Activated CD4-positive, alpha-beta T cell treated with anti-CD3 and anti-CD28 coated beads, Interleukin-2, amount 50 U/mL, for 16 hours (primary cell): ENCODE results near the gene PRLR.
"Not testable (repeated sequence)": the region's sequence is repeated elsewhere in the genome, so short reads cannot be mapped to it uniquely, and the experiment has no call there.

ENCODE experiments used
- DNase-seq: peaks from one replicate; pipeline ENCODE4 v3.0.0-alpha.2; 2020

Gene PRLR

GRCh38 chr5:35230038-35230611, at the start of gene PRLR:
PRLR (minus strand) TSS chr5:35230487; CDS start chr5:35089620, 140,867 bp downstream.
- no peak for DNase-seq

- no peak for DNase-seq
These were observed 44.7 kb upstream of the PRLR start for GRCh38 chr5:35274839-35275509.

GRCh38 chr5:35269006-35269405, 38.7 kb upstream of the PRLR start:
- no peak for DNase-seq

GRCh38 chr5:35266276-35266675, 36.0 kb upstream of the PRLR start:
- DNase-seq = no peak

- no peak for DNase-seq
These were observed 34.2 kb upstream of the PRLR start for GRCh38 chr5:35264509-35264908.

GRCh38 chr5:35263266-35263877, 33.1 kb upstream of the PRLR start:
- DNase-seq = no peak

- no peak for DNase-seq
These were observed 23.3 kb upstream of the PRLR start for GRCh38 chr5:35253582-35253981.

- no peak for DNase-seq
These were observed 22.7 kb upstream of the PRLR start for GRCh38 chr5:35252963-35253362.

- DNase-seq = no peak
These were observed 18.8 kb upstream of the PRLR start for GRCh38 chr5:35248843-35249780.

GRCh38 chr5:35247648-35248034, 17.4 kb upstream of the PRLR start:
- peak; percentile 51 for DNase-seq

GRCh38 chr5:35246900-35247647, 16.8 kb upstream of the PRLR start:
- DNase-seq = no peak

- DNase-seq = no peak
These were observed 16.1 kb upstream of the PRLR start for GRCh38 chr5:35246411-35246810.

GRCh38 chr5:35245371-35245770, 15.1 kb upstream of the PRLR start:
- DNase-seq = not testable (repeated sequence)

- no peak for DNase-seq
These were observed 13.9 kb upstream of the PRLR start for GRCh38 chr5:35244171-35244570.

- no peak for DNase-seq
These were observed 12.5 kb upstream of the PRLR start for GRCh38 chr5:35242702-35243258.

- no peak for DNase-seq
These were observed 10.6 kb upstream of the PRLR start for GRCh38 chr5:35240892-35241291.

- no peak for DNase-seq
These were observed 9.8 kb upstream of the PRLR start for GRCh38 chr5:35239911-35240610.

GRCh38 chr5:35239476-35239875, 9.2 kb upstream of the PRLR start:
- DNase-seq = no peak

- no peak for DNase-seq
These were observed 7.5 kb upstream of the PRLR start for GRCh38 chr5:35237580-35238376.

GRCh38 chr5:35236770-35237169, 6.5 kb upstream of the PRLR start:
- no peak for DNase-seq

- DNase-seq = no peak
These were observed 3.3 kb upstream of the PRLR start for GRCh38 chr5:35233601-35234000.
